D721Med (cell line): ENCODE results near the gene ANKAR.
"Not testable (repeated sequence)": the region's sequence is repeated elsewhere in the genome, so short reads cannot be mapped to it uniquely, and the experiment has no call there.

Source experiments
- DNase-seq: peaks from one replicate; pipeline ENCODE4 v3.0.0; 2011; ENCODE audit warnings: low spot score; ENCODE audit not compliant: insufficient read length
- FAIRE-seq: peaks from 2 replicates; lab custom pipeline; 2011; peaks lifted over from hg19 to GRCh38; lab: Jason Lieb, UNC
- CTCF ChIP-seq: IDR thresholded peaks from 2 replicates; pipeline ENCODE4 v1.5.1; 2012; ENCODE audit warnings: mild to moderate bottlenecking, control low read depth; ENCODE audit not compliant: insufficient read depth; ENCODE audit errors: missing control alignments

The ANKAR gene

GRCh38 chr2:189685540-189686229 lies 11.2 kb downstream of the ANKAR start:
- DNase-seq (no peak), FAIRE-seq (no peak)
- no peak for TF ChIP-seq CTCF

- DNase-seq = not testable (repeated sequence)
Measured at GRCh38 chr2:189687796-189688195, 13.3 kb downstream of the ANKAR start.

GRCh38 chr2:189696223-189696622 lies 21.8 kb downstream of the ANKAR start:
- no peak for FAIRE-seq
- TF ChIP-seq CTCF = no peak
- no peak for DNase-seq

More at GRCh38 chr2:189687796-189688195, 13.3 kb downstream of the ANKAR start:
- FAIRE-seq = not testable (repeated sequence)

- DNase-seq = no peak
- TF ChIP-seq CTCF = peak; percentile 52
- no peak for FAIRE-seq
Measured at GRCh38 chr2:189698020-189698887, 23.8 kb downstream of the ANKAR start.

GRCh38 chr2:189700681-189701080 lies 26.2 kb downstream of the ANKAR start:
- FAIRE-seq (no peak), DNase-seq (no peak)
- no peak for TF ChIP-seq CTCF

GRCh38 chr2:189702071-189702470 lies 27.6 kb downstream of the ANKAR start:
- DNase-seq (no peak), FAIRE-seq (no peak)

More at GRCh38 chr2:189702071-189702470, 27.6 kb downstream of the ANKAR start:
- no peak for TF ChIP-seq CTCF
